ENCODE results near the gene CD300A. TPM values are rescaled to one million over a fixed set of nuclear protein-coding genes. Genes with fewer than 3 reads are reported as not detected.
A peak's percentile ranks its signal among the peaks of the same experiment; 100 is the strongest.

The CD300A gene
- total and polyA plus RNA-seq, 2 of the 4 experiments (the other 2 are of a cell fraction) = not detected

- 4% methylated on average over 8 of the region's 18 CpGs; no CpG with 5 or more reads in 1 of the 2 experiments for WGBS, 2 experiments (ENCODE audit: extremely low coverage in 2 of 2, insufficient read length in 1 of 2)
- no peaks in the 10 kb centered on the region for H3K9me1 ChIP-seq (ENCODE audit: insufficient read depth, low read length)
- no peaks in the 10 kb centered on the region for H3K4me1 ChIP-seq (ENCODE audit: control insufficient read depth, insufficient read depth, low read length)
- no peak overlapping the region for H2BK5ac ChIP-seq (ENCODE audit: low read depth, low read length, poor library complexity, severe bottlenecking)
- in situ Hi-C loops (cut with MboI; ENCODE audit: low sequenced_read_pairs) (no loop called here), dilution Hi-C loops (cut with HindIII; ENCODE audit: low sequenced_read_pairs, unreplicated experiment) (no loop called here), intact Hi-C loops (cut with micrococcal nuclease) (loop anchor here (1.0 kb wide), 2 partner anchors 78 to 247 kb away; no protein-coding TSS in a partner anchor)
- no peak overlapping the region for H3K27ac ChIP-seq (ENCODE audit: insufficient read depth, low read length)
- no peaks in the 10 kb centered on the region for H3K36me3 ChIP-seq (ENCODE audit: control insufficient read depth, insufficient read depth, low read length)
- DNase-seq = peak; percentile 30
- no peak overlapping the region for H4K8ac ChIP-seq (ENCODE audit: low read depth in 2 of 2, low read length in 2 of 2)
- H2AK9ac ChIP-seq (replicated peaks; ENCODE audit: low read depth, low read length, poor library complexity) = peak overlapping the region; percentile 9
- no peak overlapping the region for H3K9ac ChIP-seq (ENCODE audit: low read depth, low read length)
- no peak overlapping the region for H2AK5ac ChIP-seq (ENCODE audit: low read depth, low read length)
- H2BK120ac ChIP-seq (ENCODE audit: low read depth, low read length) = no peak overlapping the region
- ChIA-PET CTCF (interaction anchor here (0.6 to 1.7 kb wide), 6 partner anchors 9 to 258 kb away, joined by 3 to 7 read pairs (median 4); no protein-coding TSS in a partner anchor), POLR2A (ENCODE audit: unreplicated experiment) (no interaction called here)
- BruUV-seq (replicated peaks) = no TSS peak
- H3K4me3 ChIP-seq (ENCODE audit: insufficient read depth, low read depth, low read length) = no peak overlapping the region
- no peak overlapping the region for H3K18ac ChIP-seq (ENCODE audit: low read depth, low read length)
- H4K20me1 ChIP-seq (ENCODE audit: insufficient read depth, low read length) = no peaks in the 10 kb centered on the region
- H3K4me2 ChIP-seq (ENCODE audit: low read depth, low read length) = no peak overlapping the region
- no peaks in the 10 kb centered on the region; the same call in 1 of the 2 replicates for H3K27me3 ChIP-seq (ENCODE audit: control insufficient read depth, insufficient read depth, low read length)
- H3K23ac ChIP-seq (ENCODE audit: low read depth, low read length) = no peak overlapping the region
- no peak overlapping the region for H3K56ac ChIP-seq (ENCODE audit: extremely low read depth, insufficient read depth, low read length)
- H3K14ac ChIP-seq (replicated peaks; ENCODE audit: low read depth, low read length) = no peak overlapping the region
- no peak overlapping the region for H4K5ac ChIP-seq (ENCODE audit: low read depth, low read length)
- no peak overlapping the region for H3K4ac ChIP-seq (ENCODE audit: low read depth, low read length)
- no peak overlapping the region for H2AFZ ChIP-seq (replicated peaks; ENCODE audit: low read length, poor library complexity)
- no peak overlapping the region for H2BK15ac ChIP-seq (ENCODE audit: low read depth, low read length)
- H3K9me3 ChIP-seq (ENCODE audit: control insufficient read depth, insufficient read depth, low read length) = no peaks in the 10 kb centered on the region
- H3K79me1 ChIP-seq (ENCODE audit: low read depth in 1 of 2, low read length in 2 of 2) = no peaks in the 10 kb centered on the region
- ATAC-seq (ENCODE audit: low read depth) = peak; percentile 56; the same call in 1 of the 2 replicates
- no peak overlapping the region for H4K91ac ChIP-seq (ENCODE audit: insufficient read depth, low read depth, low read length)
- no peak overlapping the region for H2BK20ac ChIP-seq (ENCODE audit: low read depth, low read length)
- TF ChIP-seq FOS (IDR thresholded peaks at IDR 0.05; ENCODE audit: low read depth, low read length) = no peak
- no peak for TF ChIP-seq USF2 (IDR thresholded peaks at IDR 0.05; ENCODE audit: low read depth, low read length)
- TF ChIP-seq BHLHE40 (IDR thresholded peaks at IDR 0.05; ENCODE audit: low read depth, low read length) = no peak
- no peak for TF ChIP-seq MAZ (IDR thresholded peaks at IDR 0.05; ENCODE audit: borderline replicate concordance, low read depth, low read length)
- no peak for TF ChIP-seq MXI1 (IDR thresholded peaks at IDR 0.05; ENCODE audit: borderline replicate concordance, low read depth, low read length)
- peak; percentile 89 for TF ChIP-seq RAD21 (IDR thresholded peaks at IDR 0.05; ENCODE audit: low read length)
- TF ChIP-seq ELK1 (IDR thresholded peaks at IDR 0.05; ENCODE audit: borderline replicate concordance, low read depth, low read length) = no peak
- peak; percentile 86 for TF ChIP-seq SMC3 (IDR thresholded peaks at IDR 0.05; ENCODE audit: low read depth, low read length)
- TF ChIP-seq NFE2L2 (IDR thresholded peaks at IDR 0.05; ENCODE audit: low read depth, low read length) = no peak
- no peak for TF ChIP-seq MAFK (IDR thresholded peaks at IDR 0.05; ENCODE audit: low read depth, low read length)
- TF ChIP-seq RFX5 (IDR thresholded peaks at IDR 0.05; ENCODE audit: low read depth, low read length) = no peak
- no peak for TF ChIP-seq RCOR1 (IDR thresholded peaks at IDR 0.05; ENCODE audit: insufficient replicate concordance, low read length)
- TF ChIP-seq CEBPB (IDR thresholded peaks at IDR 0.05; ENCODE audit: low read depth, low read length) = no peak
- TF ChIP-seq CTCF (conservative IDR thresholded peaks at IDR 0.05; ENCODE audit: low read depth, low read length) = peak; percentile 84
- no peak for TF ChIP-seq CHD1 (IDR thresholded peaks at IDR 0.05; ENCODE audit: low read depth, low read length)
Observed at GRCh38 chr17:74457146-74457819, 9.2 kb upstream of the CD300A start.

Measured in IMR-90 (cell line).